Measurements from ENCODE around the gene MCF2L. TPM values are rescaled to one million over a fixed set of nuclear protein-coding genes. Genes with fewer than 3 reads are reported as not detected.
"Not testable (repeated sequence)": the region's sequence is repeated elsewhere in the genome, so short reads cannot be mapped to it uniquely, and the experiment has no call there.

MCF2L gene
- polyA plus RNA-seq, 4 donors: 13.6 to 38.5 (median 31.1) TPM

GRCh38 chr13:113105032-113105920 lies 136.3 kb downstream of the MCF2L start, which contains the start of gene F7:
TSS of gene F7 (plus strand) at chr13:113105791. CDS start at chr13:113105842, 51 bp downstream.
- DNase-seq (ENCODE audit: low read depth in 4 of 4, low spot score in 3 of 4): no peak

GRCh38 chr13:113105921-113106452 lies 137.0 kb downstream of the MCF2L start:
- no peak for DNase-seq (ENCODE audit: low read depth in 4 of 4, low spot score in 3 of 4)

- DNase-seq (ENCODE audit: low read depth in 4 of 4, low spot score in 3 of 4): no peak
Observed at GRCh38 chr13:113106711-113107351, 137.8 kb downstream of the MCF2L start.

- DNase-seq (ENCODE audit: low read depth in 4 of 4, low spot score in 3 of 4): not testable (repeated sequence)
Observed at GRCh38 chr13:113108521-113108920, 139.5 kb downstream of the MCF2L start.

- no peak for DNase-seq (ENCODE audit: low read depth in 4 of 4, low spot score in 3 of 4)
Observed at GRCh38 chr13:113109151-113110047, 140.4 kb downstream of the MCF2L start.

- DNase-seq (ENCODE audit: low read depth in 4 of 4, low spot score in 3 of 4): no peak
Observed at GRCh38 chr13:113110048-113110851, 141.2 kb downstream of the MCF2L start.

GRCh38 chr13:113110852-113111315 lies 141.9 kb downstream of the MCF2L start:
- DNase-seq (ENCODE audit: low read depth in 4 of 4, low spot score in 3 of 4): no peak

GRCh38 chr13:113111821-113112220 lies 142.8 kb downstream of the MCF2L start:
- not testable (repeated sequence) for DNase-seq (ENCODE audit: low read depth in 4 of 4, low spot score in 3 of 4)

- DNase-seq (ENCODE audit: low read depth in 4 of 4, low spot score in 3 of 4): not testable (repeated sequence)
Observed at GRCh38 chr13:113112475-113112874, 143.5 kb downstream of the MCF2L start.

- no peak for DNase-seq (ENCODE audit: low read depth in 4 of 4, low spot score in 3 of 4)
Observed at GRCh38 chr13:113112893-113113845, 144.2 kb downstream of the MCF2L start.

GRCh38 chr13:113113846-113114271 lies 144.8 kb downstream of the MCF2L start:
- no peak for DNase-seq (ENCODE audit: low read depth in 4 of 4, low spot score in 3 of 4)

GRCh38 chr13:113114511-113115362 lies 145.7 kb downstream of the MCF2L start:
- DNase-seq (ENCODE audit: low read depth in 4 of 4, low spot score in 3 of 4): no peak

GRCh38 chr13:113115363-113116205 lies 146.6 kb downstream of the MCF2L start:
- DNase-seq (ENCODE audit: low read depth in 4 of 4, low spot score in 3 of 4): no peak

- DNase-seq (ENCODE audit: low read depth in 4 of 4, low spot score in 3 of 4): no peak
Observed at GRCh38 chr13:113116206-113116800, 147.3 kb downstream of the MCF2L start.

- DNase-seq (ENCODE audit: low read depth in 4 of 4, low spot score in 3 of 4): no peak
Observed at GRCh38 chr13:113116871-113117271, 147.9 kb downstream of the MCF2L start.

GRCh38 chr13:113117335-113117872 lies 148.4 kb downstream of the MCF2L start:
- no peak for DNase-seq (ENCODE audit: low read depth in 4 of 4, low spot score in 3 of 4)

Measured in left renal pelvis (tissue), 4 donors.